Pulmonary artery endothelial cell (primary cell): ENCODE data around the gene PI16. TPM values are rescaled to one million over a fixed set of nuclear protein-coding genes. Genes with fewer than 3 reads are reported as not detected.

Source experiments
- DNase-seq: peaks from one replicate; pipeline ENCODE4 v3.0.0-alpha.2; 2011; ENCODE audit warnings: low read depth, low spot score
- total RNA-seq: library from RNA; depleted of rRNA; stranded (reverse); fragments of >200 nt; gene quantifications from 2 replicates; pipeline ENCODE4 v1.2.3, GENCODE V29; 2014

Gene PI16
- total RNA-seq, 1 donor from 2014 or later = under 0.01 TPM

DNA sequence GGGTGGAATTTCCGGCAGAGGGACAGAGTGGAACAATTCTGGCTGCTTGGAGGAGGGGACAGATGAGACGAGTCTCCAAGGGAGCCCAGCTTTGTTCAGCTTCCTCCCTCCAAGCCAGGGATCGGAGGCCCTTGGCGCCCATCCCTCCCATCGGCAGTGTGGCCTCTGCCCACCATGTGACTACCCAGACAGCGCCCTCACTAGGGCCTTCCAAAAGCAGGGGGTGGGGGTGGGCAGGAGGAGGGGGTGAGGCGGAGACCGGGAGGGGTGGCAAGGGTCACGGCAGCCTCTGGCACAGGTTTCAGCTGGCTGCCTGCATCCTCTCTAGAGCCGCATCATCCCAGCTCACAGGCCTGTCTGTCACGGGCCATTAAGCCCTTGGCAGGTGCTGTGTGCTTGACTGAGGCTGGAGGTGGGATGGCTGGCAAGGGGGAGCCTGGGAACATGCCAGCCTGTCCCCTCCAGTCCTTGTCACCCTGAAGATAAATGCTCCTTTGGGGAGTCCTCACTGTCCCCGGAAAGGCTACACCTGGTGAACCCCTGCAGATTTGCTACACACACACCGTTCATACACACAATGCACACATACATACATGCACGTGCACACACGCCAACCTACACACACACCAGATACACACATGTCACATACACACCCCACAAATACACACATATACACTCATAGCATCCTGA is 44.7 kb downstream of the PI16 start:
- no peak for DNase-seq

DNA sequence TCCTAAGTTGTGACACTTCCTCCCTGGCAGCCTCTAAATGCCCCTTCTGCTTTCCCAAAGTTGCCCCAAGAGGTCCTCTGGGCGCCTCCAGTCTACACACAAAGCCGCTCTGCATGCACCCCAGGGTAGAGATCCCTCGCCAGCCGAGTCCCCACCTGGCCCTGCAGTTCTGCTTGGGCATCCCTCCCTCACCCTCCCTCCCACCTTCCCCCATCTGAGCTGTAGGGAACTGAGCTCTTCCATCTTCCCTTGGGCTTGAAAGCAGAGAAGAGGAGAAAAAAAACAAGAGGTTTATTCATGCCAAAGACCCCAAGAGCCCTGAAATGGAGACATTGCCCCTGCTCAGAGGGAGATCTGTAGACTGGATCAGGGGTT is 45.2 kb downstream of the PI16 start:
- DNase-seq = no peak

DNA sequence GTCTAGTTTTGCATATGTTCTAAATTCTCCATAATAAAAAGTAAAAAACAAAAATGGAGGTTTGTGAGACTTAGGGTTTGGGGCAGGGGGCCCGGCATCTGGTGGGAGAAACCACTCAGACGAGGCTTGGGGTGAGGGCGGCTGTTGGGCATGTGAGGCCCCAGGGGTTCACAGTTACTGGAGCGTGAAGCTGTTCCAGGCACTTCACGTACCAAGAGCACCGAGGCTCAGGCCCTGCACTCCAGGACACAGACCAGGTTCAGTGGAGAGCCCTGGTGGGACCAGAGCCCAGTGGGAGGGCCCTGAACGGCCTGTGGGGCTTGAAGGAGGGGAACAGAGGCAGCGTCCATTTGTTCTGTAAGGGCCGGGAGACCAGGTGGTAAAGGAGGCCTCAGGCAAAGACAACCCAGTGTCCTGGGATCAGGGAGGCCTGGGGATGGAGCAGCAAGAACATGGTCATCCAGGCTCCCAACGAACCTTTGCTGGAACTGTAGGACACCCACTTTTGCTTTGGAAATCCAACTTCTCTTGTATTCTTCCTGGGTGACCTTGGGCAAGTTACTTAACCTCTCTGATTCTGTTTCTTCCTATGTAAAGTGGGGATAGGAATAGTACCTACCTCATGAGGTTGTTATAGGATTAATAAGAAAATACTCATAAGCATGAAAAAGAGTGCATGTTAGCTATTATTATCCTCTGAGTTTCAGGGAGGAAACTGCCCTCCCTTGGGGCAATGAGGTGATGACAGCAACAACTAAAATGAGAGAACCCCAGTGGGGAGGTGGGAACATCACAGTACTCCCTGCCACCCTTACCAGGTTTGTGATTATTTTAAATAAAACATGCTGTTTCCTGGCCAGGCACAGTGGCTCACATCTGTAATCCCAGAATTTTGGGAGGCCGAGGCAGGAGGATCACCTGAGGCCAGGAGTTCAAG is 49.8 kb downstream of the PI16 start:
- no peak for DNase-seq

DNA sequence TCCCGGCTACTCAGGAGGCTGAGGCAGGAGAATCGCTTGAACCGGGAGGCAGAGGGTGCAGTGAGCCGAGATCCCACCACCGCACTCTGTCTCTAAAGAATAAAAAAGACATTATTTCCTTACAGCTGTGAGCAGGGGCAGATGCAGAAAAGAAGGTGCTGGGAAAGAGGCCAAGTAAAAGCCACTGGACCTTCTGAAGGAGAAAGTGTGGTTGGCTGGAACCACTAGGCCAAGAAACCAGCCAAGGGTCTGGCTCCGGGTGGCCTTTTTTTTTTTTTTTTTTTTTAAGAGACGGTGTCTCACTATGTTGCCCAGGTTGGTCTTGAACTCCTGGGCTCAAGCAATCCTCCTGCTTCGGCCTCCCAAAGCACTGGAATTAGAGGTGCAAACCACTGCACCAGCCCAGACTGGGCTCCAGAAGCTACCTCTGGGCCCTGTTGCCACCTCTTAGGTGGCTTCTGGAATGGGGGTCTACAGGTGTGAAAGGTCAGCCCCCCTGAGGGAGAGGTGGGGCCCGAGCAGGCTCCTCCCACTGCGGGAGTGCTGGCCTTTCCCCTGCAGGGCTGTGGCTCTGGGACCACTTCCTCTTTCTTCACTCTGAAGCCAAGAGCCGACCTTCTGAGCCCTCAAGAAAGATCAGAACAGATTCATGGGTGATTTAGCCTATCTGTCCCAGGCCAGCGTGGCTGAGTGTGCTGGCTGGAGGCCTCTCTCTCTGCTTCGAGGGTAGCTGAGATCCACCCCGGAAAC is 50.7 kb downstream of the PI16 start, which contains the start of gene FGD2:
Gene FGD2 (plus strand): TSS at position 595 of the 750 bp plus-strand sequence. CDS start 163 bp downstream, outside the sequence.
- DNase-seq = no peak

DNA sequence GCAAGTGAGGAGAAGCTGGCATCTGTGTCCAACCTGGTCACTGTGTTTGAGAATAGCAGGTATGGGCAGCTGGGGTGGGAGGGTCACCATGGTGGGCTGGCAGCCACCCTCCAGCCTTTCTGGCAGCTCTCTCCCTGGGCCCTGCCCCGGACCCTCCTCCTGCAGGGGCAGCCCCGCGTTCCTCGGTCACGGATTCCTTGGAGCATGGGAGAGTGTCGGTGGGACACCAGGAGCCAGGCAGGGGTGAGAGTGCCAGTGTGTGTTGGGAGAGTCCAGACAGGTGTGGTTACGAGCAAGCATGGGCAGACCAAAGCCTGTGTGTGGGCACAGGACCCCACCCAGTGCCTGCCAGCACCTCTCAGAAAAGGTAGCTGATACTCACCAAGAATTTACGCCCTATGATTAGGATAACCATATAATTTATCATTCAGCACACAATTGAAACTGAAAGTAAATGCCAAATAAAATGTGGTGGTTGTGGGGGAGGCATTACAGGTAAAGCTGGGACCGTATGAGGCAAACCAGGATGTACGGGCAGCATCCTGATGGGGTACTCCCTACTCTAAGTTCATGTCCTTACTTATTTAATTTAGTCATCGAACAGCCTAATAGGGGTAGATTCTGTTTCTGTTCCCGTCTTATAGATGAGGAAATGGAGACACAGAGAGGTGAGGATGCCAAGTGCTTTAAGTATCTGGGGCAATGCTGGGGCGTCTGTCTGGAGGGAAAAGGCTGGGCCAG is 51.5 kb downstream of the PI16 start:
- DNase-seq = no peak

DNA sequence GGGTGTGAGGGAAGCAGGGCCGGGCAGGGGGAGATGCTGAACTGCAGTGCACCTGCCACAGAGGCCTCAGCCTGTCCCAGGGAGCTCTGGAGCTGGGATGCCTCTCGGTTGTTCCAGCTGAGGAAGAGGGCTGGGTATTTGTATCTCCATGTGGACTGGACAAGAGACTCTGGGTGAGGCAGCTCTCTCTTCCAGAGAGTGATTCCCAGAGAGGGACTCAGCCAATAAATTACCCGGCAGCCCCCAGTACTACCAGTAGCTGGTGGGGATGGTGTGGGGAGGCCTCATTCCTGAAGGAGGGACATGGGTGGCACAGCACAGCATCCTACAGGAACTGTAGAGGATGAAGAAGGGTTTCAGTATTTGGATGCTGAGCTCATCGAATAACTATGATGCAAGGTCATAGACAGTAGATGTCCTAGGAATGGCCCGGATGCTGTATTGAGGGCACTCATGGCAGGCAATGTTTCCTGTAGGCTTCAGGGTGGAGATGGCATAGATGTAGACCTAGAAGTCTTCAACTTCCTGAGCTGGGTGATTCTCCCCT is 52.3 kb downstream of the PI16 start:
- no peak for DNase-seq

DNA sequence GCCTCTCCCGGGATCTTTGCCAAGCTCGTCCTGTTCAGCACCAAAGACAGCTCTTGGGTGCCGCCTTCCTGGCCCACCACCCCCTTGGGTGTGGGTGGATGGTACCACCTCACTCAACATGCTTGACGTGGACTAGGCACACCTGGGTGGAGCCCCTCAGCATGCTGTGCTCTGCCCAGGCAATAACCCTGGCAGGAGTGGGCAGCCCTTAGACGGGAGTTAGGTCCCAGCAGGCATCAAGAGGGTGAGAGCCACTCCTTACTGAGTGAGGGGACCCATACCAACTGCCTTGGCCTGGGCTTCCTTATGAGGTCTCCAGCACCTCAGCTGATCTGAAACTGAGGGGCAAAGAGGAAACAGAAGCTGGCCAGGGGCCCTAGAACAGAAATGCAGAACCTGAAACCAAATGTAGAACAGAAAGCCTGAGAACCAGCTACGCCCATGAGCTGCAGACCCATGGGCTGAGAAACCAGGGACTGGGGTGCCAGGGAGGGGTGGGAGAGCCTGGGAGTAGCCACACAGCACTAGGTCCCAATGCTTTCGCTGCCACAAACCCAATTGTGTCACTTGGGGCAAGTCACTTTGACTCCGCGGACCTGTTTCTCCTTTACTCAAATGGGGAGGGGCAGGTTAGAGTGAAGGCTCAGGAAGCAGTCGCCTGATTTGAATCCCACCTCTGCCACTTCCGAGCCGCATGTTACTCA is 53.0 kb downstream of the PI16 start:
- DNase-seq = no peak

DNA sequence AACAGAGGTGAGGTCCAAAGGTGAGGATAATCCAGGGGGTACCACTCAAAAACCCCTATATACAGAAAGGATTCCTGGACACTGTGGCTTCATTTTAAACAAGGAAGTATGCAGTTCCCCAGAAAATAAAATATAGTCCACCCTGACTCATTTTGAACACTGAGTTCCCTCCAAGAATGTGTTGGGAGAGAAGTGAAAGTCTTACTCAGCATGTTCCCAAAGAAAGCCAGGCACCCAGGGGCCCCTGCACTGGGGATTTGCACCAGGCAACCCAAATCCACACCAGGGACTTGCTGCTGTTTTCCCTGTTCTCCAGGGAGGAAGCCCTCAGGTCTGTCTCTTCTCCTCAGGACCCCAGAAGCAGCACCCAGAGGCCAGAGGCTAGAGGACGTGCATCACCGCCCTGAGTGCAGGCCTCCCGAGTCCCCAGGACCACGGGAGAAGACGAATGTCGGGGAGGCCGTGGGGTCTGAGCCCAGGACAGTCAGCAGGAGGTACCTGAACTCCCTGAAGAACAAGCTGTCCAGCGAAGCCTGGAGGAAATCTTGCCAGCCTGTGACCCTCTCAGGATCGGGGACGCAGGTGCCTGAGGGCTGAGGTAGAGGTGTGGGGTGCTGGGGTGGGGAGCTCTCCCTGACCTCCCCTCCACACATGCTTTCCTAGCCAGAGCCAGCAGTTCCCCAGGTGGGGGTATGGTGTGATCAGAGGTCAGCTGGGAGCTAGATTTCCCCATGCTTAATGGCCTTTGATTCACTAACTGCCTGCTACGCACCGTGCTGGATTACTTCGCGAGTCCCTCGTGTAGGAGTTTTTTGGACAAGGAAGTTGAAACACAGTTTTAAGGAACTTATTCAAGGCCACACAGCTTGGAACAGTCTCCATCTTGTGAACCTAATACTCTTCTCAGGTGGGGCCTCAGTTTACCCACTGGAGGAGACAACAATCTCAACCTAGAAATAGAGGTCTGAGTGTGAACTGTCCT is 54.2 kb downstream of the PI16 start:
- no peak for DNase-seq

DNA sequence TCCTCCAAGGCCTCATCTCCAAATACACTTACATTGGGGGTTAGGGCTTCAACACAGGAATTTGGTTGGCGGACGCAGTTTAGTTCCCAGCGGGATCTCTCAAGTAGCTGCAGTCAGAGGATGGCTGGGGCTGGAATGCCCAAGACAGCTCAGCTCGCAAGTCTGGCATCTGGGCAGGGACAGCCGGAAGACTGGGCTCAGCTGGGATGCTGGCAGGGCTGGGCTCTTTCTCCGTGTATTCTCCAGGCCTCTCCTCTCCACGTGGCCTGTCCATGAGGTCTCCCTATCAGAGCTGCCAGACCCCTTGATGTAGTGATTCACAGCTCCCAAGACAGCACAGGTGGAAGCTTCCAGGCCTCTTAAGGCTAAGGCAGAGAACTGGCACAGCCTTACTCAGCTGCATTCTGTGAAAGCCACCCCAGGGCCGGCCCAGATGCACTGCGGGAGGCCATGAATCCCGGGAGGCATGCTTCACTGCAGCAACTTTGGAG is 55.9 kb downstream of the PI16 start:
- DNase-seq = no peak

DNA sequence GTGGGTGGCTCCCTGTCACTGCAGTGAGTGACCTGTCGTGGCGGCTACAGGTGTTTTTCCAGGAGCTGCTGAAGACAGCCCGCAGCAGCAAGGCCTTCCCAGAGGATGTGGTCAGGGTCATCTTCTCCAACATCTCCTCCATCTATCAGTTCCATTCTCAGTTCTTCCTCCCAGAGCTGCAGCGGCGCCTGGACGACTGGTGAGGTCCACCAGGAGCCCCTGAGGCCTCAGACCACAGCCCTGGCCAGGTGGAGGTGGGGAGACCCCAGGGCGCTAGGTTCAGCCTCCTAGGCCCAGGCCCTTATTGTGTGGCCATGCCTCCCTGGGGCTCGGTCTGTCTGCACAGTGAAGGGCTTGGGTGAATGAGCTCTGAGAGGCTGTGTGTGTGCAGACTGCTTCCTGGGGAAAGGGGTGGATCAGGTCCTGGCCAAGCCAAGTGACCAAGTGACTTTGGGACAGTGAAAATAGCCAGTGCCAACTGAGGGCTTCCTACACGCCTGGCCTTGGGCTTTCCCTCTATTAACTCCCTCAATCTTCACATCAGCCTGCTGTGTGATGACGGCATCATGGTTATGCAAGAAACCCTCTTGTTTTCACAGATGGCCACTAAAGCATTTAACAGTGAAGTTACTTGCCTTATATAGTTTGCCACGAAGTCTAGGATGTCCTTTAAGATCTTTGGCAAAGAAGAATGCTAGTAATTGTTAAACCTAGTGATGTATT is 57.3 kb downstream of the PI16 start:
- no peak for DNase-seq

DNA sequence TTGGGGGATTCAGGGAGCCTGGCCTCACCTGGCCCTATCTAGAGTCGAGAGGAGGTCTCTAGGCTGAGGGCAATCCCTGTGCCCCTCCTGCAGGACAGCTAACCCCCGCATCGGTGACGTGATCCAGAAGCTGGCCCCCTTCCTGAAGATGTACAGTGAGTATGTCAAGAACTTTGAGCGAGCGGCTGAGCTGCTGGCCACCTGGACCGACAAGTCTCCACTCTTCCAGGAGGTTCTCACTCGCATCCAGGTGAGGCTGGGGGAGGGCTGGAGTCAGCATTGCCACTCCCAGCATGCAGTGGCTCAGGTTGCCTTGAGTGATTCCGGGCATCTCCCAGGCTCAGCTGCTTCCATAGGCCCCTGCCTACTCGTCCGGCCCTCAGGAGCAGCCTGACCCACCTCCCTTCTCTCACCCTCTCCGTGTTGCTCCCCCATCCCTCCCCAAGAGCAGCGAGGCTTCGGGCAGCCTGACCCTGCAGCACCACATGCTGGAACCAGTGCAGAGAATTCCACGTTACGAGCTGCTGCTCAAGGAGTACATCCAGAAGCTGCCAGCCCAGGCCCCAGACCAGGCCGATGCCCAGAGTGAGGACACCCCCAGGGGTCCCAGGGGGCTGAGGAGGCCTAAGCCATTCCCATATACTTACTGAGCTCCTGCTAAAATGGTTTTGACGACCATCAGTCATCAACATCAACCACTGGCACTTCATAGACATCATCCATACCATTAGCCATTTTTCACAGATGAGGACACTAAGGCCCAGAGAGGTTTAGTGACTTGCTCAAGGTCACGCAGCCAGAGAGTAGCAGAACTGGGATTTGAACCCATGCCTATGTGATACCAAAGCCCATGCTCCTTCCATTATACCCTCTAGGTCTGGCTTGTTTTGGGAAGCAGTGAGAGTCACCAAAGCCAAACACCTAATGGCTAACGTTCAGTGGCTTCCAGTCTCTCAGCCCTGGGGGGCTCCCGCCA is 59.3 kb downstream of the PI16 start:
- no peak for DNase-seq

Other genes starting within 250 kb of the PI16 start
- 6.9 and 7.5 TPM in 2 replicates for gene CPNE5, start 115.3 kb upstream of the PI16 start, total RNA-seq
- gene PPIL1, start 79.9 kb upstream of the PI16 start, total RNA-seq = 35.1 and 44.8 TPM in 2 replicates
- gene C6orf89, start 68.8 kb upstream of the PI16 start, total RNA-seq = 26.2 and 32.5 TPM in 2 replicates
- 305 and 329 TPM in 2 replicates for gene MTCH1, start 31.5 kb downstream of the PI16 start, total RNA-seq
- not detected in 2 replicates for gene FGD2, start 50.9 kb downstream of the PI16 start, total RNA-seq
- gene PIM1, start 215.4 kb downstream of the PI16 start, total RNA-seq = 3.2 and 3.6 TPM in 2 replicates